Lung (tissue), 12 donors: ENCODE results near the gene RIPOR1. TPM values are rescaled to one million over a fixed set of nuclear protein-coding genes. Genes with fewer than 3 reads are reported as not detected.
A peak's percentile ranks its signal among the peaks of the same experiment; 100 is the strongest.

Source experiments
- ATAC-seq: fragments of 200-7000 bp; cut with Tn5 transposase; one replicate; pipeline ENCODE4 v1.9.1; 2020; ENCODE audit warnings: moderate number of reproducible peaks; ENCODE audit not compliant: insufficient read depth, low FRiP score
- DNase-seq, 3 donors: peaks; one replicate each; pipeline ENCODE4 v3.0.0-alpha.2; 2013 to 2017
- H3K27ac ChIP-seq, 2 donors: one replicate each; pipeline ENCODE4 v1.5.1; 2013; ENCODE audit warnings: mild to moderate bottlenecking in 2 of 2, moderate library complexity in 2 of 2, control low read depth in 1 of 2, inconsistent platforms in 1 of 2, low read depth in 1 of 2, low read length in 1 of 2
- H3K27me3 ChIP-seq, 3 donors: one replicate each; pipeline ENCODE4 v1.5.1; 2013; ENCODE audit warnings: low read length in 2 of 3; ENCODE audit not compliant: control insufficient read depth in 3 of 3, insufficient read depth in 3 of 3
- H3K36me3 ChIP-seq, 4 donors: one replicate each; pipeline ENCODE4 v1.5.1; 2013; ENCODE audit warnings: low read length in 4 of 4, mild to moderate bottlenecking in 1 of 4, moderate library complexity in 1 of 4; ENCODE audit not compliant: control insufficient read depth in 4 of 4, insufficient read depth in 4 of 4
- H3K4me1 ChIP-seq, 5 donors: one replicate each; pipeline ENCODE4 v1.5.1; 2013; ENCODE audit warnings: low read length in 5 of 5, mild to moderate bottlenecking in 2 of 5, moderate library complexity in 1 of 5; ENCODE audit not compliant: control insufficient read depth in 5 of 5, insufficient read depth in 5 of 5
- H3K4me3 ChIP-seq: one replicate; pipeline ENCODE4 v1.5.1; 2013; ENCODE audit warnings: mild to moderate bottlenecking, control low read depth, moderate library complexity
- H3K9ac ChIP-seq, 2 donors: one replicate each; pipeline ENCODE4 v1.5.1; 2013; ENCODE audit warnings: low read length in 2 of 2, control low read depth in 1 of 2; ENCODE audit not compliant: insufficient read depth in 1 of 2
- H3K9me3 ChIP-seq, 4 donors: one replicate each; pipeline ENCODE4 v1.5.1; 2013; ENCODE audit warnings: low read length in 3 of 4, mild to moderate bottlenecking in 1 of 4, moderate library complexity in 1 of 4; ENCODE audit not compliant: control insufficient read depth in 4 of 4, insufficient read depth in 3 of 4
- CTCF ChIP-seq: IDR thresholded peaks from 2 replicates; pipeline ENCODE4 v1.5.1; 2012; ENCODE audit warnings: mild to moderate bottlenecking; ENCODE audit errors: control extremely low read depth, extremely low read depth
- WGBS, 2 donors: extraction: QIAGEN DNeasy Blood & Tissue Kit; methylation state at CpG; one replicate each; pipeline ENCODE4 v1.1.7; 2013; 5-methylcytosine and 5-hydroxymethylcytosine counted together
- polyA plus RNA-seq, 2 donors: library from polyadenylated mRNA; stranded (reverse); fragments of 200-250 nt; gene quantifications; one replicate each; pipeline ENCODE4 v1.2.1, GENCODE V29; 2013
- total RNA-seq, 2 donors: library from RNA; depleted of rRNA in 1 of 2; stranded (reverse); fragments of >200 nt in 1 of 2; gene quantifications; one replicate each; pipeline ENCODE4 v1.2.1, GENCODE V29; 2014 to 2021
- donor health status: control.
- donor health status: control.
- donor health status: Bipolar disorder and iron deficiency.
- donor health status: healthy.
- donor health status: DM: yes; HTN: yes; CAD: no.

Gene RIPOR1
- total and polyA plus RNA-seq, 4 donors, result 44.1 to 122 (median 70.4) TPM

GRCh38 chr16:67561501-67561823 lies 32.8 kb downstream of the RIPOR1 start:
- 3 to 6% methylated on average over 8 of the region's 8 CpGs for WGBS, 2 donors
- H3K4me3 ChIP-seq, result peak overlapping the region; percentile 9
- H3K36me3 ChIP-seq, result no peaks in the 10 kb centered on the region
- H3K9me3 ChIP-seq, result no peaks in the 10 kb centered on the region
- TF ChIP-seq CTCF, result no peak
- H3K4me1 ChIP-seq, result peaks cover 4 to 19% (median 6%) of the 10 kb centered on the region in 5 donors
- no peaks in the 10 kb centered on the region for H3K27me3 ChIP-seq
- peak overlapping the region in 1 of 2 donors; percentile 73 for H3K9ac ChIP-seq
- ATAC-seq (no peak), DNase-seq (no peak)
- peak overlapping the region; percentile 90 to 96 for H3K27ac ChIP-seq

- Histone ChIP-seq H3K4me3 (peak overlapping the region; percentile 69), H3K27ac (peak overlapping the region; percentile 90 to 99), H3K9me3 (no peaks in the 10 kb centered on the region), H3K27me3 (no peaks in the 10 kb centered on the region), H3K36me3 (no peaks in the 10 kb centered on the region), H3K4me1 (peaks cover 4 to 19% (median 6%) of the 10 kb centered on the region in 5 donors), H3K9ac (peak overlapping the region in 1 of 2 donors; percentile 73)
- ATAC-seq, result peak; percentile 94
- 0% methylated on average over 43 to 76 of the region's 76 CpGs for WGBS, 2 donors
- DNase-seq, result peak; percentile 96 to 98 (median 98)
- TF ChIP-seq CTCF, result no peak
Measured at GRCh38 chr16:67561824-67562525, 33.3 kb downstream of the RIPOR1 start.

GRCh38 chr16:67562526-67562917 lies 33.9 kb downstream of the RIPOR1 start, which contains the start of gene CTCF:
CTCF (plus strand) TSS chr16:67562526; CDS start chr16:67610833, 48,307 bp downstream.
- ATAC-seq, result peak; percentile 43

More at GRCh38 chr16:67562526-67562917, 33.9 kb downstream of the RIPOR1 start, which contains the start of gene CTCF:
- Histone ChIP-seq H3K27ac (peak within 1 kb of the TSS; percentile 99 to 100), H3K9ac (peak within 1 kb of the TSS; percentile 73 to 86), H3K27me3 (no peaks in the 10 kb centered on the region), H3K9me3 (no peaks in the 10 kb centered on the region), H3K4me3 (peak within 1 kb of the TSS; percentile 97), H3K36me3 (no peaks in the 10 kb centered on the region), H3K4me1 (peaks cover 4 to 19% (median 8%) of the 10 kb centered on the region in 5 donors)
- DNase-seq, result peak; percentile 83 to 91 (median 89)
- peak; percentile 22 for TF ChIP-seq CTCF
- 0 to 1% methylated on average over 20 to 62 of the region's 62 CpGs for WGBS, 2 donors
